Measurements from ENCODE around the gene MUSTN1.
A peak's percentile ranks its signal among the peaks of the same experiment; 100 is the strongest.

Gene MUSTN1

GRCh38 chr3:52831500-52832301 lies 3.1 kb downstream of the MUSTN1 start:
- peak; percentile 83 for DNase-seq (ENCODE audit: low spot score)

GRCh38 chr3:52830535-52831258 lies 4.1 kb downstream of the MUSTN1 start, which contains the start of gene ITIH4:
Gene ITIH4, minus strand, starts transcription at chr3:52830672. Its CDS starts 30 bp downstream, at chr3:52830642.
- DNase-seq (ENCODE audit: low spot score) = no peak

- no peak for DNase-seq (ENCODE audit: low spot score)
Measured at GRCh38 chr3:52829906-52830463, 4.8 kb downstream of the MUSTN1 start.

GRCh38 chr3:52829482-52829881 lies 5.3 kb downstream of the MUSTN1 start:
- no peak for DNase-seq (ENCODE audit: low spot score)

GRCh38 chr3:52827866-52828376 lies 6.9 kb downstream of the MUSTN1 start:
- no peak for DNase-seq (ENCODE audit: low spot score)

GRCh38 chr3:52827441-52827840 lies 7.4 kb downstream of the MUSTN1 start:
- DNase-seq (ENCODE audit: low spot score) = no peak

GRCh38 chr3:52824037-52824436 lies 10.8 kb downstream of the MUSTN1 start:
- DNase-seq (ENCODE audit: low spot score) = no peak

- no peak for DNase-seq (ENCODE audit: low spot score)
Measured at GRCh38 chr3:52822363-52822762, 12.5 kb downstream of the MUSTN1 start.

GRCh38 chr3:52820736-52821135 lies 14.1 kb downstream of the MUSTN1 start:
- no peak for DNase-seq (ENCODE audit: low spot score)

GRCh38 chr3:52819936-52820335 lies 14.9 kb downstream of the MUSTN1 start:
- no peak for DNase-seq (ENCODE audit: low spot score)

- no peak for DNase-seq (ENCODE audit: low spot score)
Measured at GRCh38 chr3:52817860-52818259, 17.0 kb downstream of the MUSTN1 start.

- no peak for DNase-seq (ENCODE audit: low spot score)
Measured at GRCh38 chr3:52817221-52817620, 17.6 kb downstream of the MUSTN1 start.

GRCh38 chr3:52816654-52817053 lies 18.2 kb downstream of the MUSTN1 start:
- DNase-seq (ENCODE audit: low spot score) = no peak

- no peak for DNase-seq (ENCODE audit: low spot score)
Measured at GRCh38 chr3:52816199-52816598, 18.6 kb downstream of the MUSTN1 start.

GRCh38 chr3:52813810-52814209 lies 21.0 kb downstream of the MUSTN1 start:
- DNase-seq (ENCODE audit: low spot score) = no peak

- no peak for DNase-seq (ENCODE audit: low spot score)
Measured at GRCh38 chr3:52811452-52812011, 23.3 kb downstream of the MUSTN1 start.

- DNase-seq (ENCODE audit: low spot score) = no peak
Measured at GRCh38 chr3:52810923-52811322, 23.9 kb downstream of the MUSTN1 start.

- no peak for DNase-seq (ENCODE audit: low spot score)
Measured at GRCh38 chr3:52809662-52810377, 25.0 kb downstream of the MUSTN1 start.

GRCh38 chr3:52809149-52809548 lies 25.7 kb downstream of the MUSTN1 start:
- DNase-seq (ENCODE audit: low spot score) = no peak

GRCh38 chr3:52805270-52806039 lies 29.4 kb downstream of the MUSTN1 start:
- DNase-seq (ENCODE audit: low spot score) = no peak

- no peak for DNase-seq (ENCODE audit: low spot score)
Measured at GRCh38 chr3:52801839-52802238, 33.0 kb downstream of the MUSTN1 start.

Measured in COLO829 (cell line).